AG09309 (cell line): ENCODE results near the gene CDC42BPB.
A peak's percentile ranks its signal among the peaks of the same experiment; 100 is the strongest.

ENCODE experiments used
- DNase-seq: peaks from one replicate; pipeline ENCODE4 v3.0.0-alpha.2; 2010; ENCODE audit warnings: low read depth
- H3K4me3 ChIP-seq: 2 replicates; pipeline ENCODE4 v1.5.1; 2011; ENCODE audit warnings: mild to moderate bottlenecking, low read depth, low read length, moderate library complexity; ENCODE audit not compliant: control insufficient read depth
- TF ChIP-seq, protein P1 (sequence below): IDR thresholded peaks from 2 replicates; pipeline ENCODE4 v1.5.1; 2011; ENCODE audit warnings: mild to moderate bottlenecking, low read depth, low read length, inconsistent platforms; ENCODE audit not compliant: insufficient read depth, control insufficient read depth; ENCODE audit errors: missing control alignments

The CDC42BPB gene

DNA sequence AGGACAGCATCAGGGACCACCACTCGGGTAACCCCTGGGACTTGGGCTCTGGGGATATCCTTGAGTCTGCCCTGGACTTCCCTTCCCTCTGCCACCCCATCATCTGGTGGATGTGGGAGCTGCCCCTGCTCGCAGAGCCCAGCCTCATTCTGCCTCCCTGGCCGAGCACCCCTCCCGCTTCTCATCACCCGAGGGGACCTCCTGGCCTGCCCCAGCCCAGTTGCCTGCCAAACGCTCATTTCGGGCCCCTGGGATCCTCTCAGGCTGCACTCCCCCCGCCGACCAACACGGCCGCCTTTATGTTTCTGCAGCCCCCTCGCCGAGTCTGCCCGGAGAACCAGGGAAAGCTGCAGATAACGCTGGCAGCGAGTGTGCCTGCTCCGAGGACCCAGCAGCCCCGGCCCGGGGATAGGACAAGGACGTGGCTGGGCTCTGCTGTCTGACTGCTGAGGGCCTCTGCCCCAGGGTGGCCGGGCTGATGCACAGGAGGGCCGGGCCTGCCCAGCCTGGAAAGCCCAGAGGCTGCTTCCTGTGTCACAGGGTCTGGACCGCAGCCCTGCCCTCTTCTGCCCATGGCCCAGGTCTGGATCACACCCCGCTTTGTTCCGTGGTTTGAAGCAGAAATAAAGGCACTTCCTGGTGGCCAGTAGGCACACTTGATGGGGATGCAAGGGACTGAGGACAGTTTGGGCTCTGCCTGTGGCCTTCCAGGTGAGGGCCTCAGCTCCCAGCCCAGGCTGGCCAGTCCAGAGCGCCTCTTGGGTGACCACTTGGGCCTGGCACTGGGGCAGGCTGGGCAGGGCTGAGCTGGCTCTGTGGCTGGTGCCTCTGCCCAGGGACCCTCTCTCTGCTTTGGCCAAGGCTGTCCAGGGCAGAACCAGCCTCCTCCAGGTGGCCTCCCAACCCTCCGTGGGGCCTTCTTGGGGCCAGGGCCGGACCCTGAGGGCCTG, 32.3 kb upstream of the CDC42BPB start:
- no peak overlapping the region for H3K4me3 ChIP-seq
- TF ChIP-seq, protein P1, sequence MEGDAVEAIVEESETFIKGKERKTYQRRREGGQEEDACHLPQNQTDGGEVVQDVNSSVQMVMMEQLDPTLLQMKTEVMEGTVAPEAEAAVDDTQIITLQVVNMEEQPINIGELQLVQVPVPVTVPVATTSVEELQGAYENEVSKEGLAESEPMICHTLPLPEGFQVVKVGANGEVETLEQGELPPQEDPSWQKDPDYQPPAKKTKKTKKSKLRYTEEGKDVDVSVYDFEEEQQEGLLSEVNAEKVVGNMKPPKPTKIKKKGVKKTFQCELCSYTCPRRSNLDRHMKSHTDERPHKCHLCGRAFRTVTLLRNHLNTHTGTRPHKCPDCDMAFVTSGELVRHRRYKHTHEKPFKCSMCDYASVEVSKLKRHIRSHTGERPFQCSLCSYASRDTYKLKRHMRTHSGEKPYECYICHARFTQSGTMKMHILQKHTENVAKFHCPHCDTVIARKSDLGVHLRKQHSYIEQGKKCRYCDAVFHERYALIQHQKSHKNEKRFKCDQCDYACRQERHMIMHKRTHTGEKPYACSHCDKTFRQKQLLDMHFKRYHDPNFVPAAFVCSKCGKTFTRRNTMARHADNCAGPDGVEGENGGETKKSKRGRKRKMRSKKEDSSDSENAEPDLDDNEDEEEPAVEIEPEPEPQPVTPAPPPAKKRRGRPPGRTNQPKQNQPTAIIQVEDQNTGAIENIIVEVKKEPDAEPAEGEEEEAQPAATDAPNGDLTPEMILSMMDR = no peak
- DNase-seq = no peak

DNA sequence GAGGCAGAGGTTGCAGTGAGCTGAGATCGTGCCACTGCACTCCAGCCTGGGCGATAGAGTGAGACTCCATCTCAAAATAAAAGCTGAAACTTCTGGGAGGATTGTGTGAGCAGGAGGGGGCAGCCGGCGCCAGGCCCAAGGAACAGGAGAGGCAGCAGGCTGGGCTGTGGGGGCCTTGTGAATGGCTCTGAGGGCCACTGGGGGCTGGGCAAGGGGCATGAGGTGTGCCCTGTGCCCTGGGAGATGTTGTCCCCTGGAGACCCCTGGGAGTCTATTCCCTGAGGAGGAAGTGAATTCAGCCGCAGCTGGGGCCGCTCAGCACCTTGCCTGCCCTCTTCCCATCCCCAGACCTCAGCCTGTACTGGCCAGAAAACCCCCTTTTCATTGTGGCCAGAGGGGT, 31.6 kb upstream of the CDC42BPB start:
- TF ChIP-seq, protein P1 = no peak
- no peak overlapping the region for H3K4me3 ChIP-seq
- DNase-seq = no peak

DNA sequence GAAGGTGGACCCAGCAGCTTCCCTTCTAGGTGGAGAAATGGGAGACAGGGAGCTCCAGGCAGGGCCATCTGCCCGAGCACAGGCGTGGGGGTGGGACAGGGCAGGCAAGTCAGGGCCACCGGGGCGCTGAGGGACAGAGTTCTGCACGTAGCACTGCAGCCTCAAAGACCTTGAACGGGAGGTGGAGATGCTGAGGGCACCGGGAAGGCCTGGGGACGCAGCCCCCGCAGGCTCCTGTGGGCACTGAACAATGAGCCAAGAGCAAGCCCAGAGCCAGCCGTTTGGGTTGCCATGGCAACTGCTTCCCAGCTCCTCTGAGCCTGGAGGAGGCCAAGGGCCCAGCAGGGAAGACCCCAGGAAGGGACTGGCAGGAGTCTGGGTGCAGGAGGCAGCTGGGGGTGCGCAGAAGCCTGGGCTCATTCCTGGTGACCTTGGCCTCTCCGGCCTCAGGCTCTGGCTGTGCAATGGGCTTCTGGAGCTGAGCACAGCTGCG, 30.0 kb upstream of the CDC42BPB start:
- H3K4me3 ChIP-seq = no peak overlapping the region
- TF ChIP-seq, protein P1 = no peak
- no peak for DNase-seq

DNA sequence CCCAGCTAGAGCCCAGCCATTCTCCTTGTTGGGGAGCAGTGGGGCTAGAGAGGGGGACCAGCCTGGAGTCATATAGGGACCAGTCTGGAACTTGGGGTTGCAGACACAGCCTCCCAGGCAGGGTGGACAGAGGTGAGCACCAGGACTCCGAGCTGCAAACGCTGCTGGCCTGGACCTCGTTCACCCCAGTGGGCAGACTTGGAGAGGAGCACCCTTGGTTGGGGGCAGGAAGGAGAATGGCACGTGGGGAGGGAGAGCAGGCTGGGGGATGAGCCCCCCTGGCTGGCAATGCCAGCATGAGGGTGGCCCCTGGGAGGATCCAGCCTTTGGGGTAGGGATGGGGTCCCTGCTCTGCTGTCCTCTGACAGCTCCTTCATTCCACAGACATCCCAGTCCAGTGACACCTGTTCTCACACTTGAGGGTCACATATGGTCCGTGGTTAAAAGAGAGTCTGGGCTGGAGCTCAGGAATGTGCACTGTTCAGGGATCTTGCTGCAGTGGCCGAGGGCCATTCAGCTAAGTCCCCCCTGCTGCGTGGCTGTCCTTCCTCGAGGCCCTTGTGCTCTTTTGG, 29.5 kb upstream of the CDC42BPB start:
- no peak overlapping the region for H3K4me3 ChIP-seq
- DNase-seq = no peak

DNA sequence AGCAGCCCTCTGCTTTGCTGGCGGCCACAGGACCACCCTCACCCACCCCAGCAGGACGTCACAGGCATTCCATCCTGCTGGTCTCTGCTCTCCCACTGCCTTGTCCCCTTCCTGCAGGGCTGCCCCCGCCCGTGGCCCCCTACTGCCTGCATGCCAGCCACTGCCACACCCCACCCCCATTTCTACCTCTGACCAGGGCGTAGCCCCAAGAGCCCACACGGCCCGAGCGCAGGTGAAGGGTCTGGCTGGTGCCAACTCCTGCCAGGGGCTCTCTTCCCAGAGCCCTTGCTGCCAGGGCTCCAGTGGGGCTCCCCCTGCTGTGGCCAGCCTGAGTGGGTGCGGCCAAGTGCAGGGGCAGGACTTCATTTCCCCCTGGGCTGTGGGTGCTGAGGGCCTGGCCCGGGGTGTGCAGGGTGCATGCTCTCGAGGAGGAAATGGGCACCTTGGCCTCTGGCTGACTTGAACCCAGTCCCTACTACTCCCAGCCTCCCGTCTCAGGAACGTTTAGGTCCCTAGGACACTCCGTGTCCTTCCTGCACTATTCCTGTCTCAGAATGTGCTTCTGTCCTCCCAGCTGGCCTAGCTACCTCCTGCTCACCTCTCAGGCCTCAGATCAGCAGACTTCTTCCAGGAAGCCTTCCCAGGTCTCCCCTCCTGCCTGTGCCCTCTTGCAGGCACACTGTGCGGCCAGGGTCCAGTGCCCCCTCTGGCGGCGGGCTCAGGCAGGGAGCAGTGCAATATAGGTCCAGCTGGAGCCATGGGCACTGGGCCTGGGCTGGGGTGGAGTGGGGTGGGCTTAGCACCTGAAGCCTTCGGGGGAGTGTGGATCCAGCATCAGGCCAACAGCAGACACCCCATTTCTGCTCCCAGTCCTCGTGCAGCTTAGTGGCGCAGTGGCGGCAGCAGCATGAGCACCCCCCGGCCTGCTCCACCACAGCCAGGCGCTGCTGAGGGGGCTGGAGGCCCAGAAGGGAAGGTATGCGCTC, 28.1 kb upstream of the CDC42BPB start:
- DNase-seq = no peak
- H3K4me3 ChIP-seq = no peak overlapping the region
- TF ChIP-seq, protein P1 = peak; percentile 22

More for the DNA sequence above, 29.5 kb upstream of the CDC42BPB start:
- TF ChIP-seq, protein P1 = no peak
